Left hindlimb (tissue), 1 donor: ENCODE results near the gene SGPP1.
A peak's percentile ranks its signal among the peaks of the same experiment; 100 is the strongest.
"Not testable (repeated sequence)": the region's sequence is repeated elsewhere in the genome, so short reads cannot be mapped to it uniquely, and the experiment has no call there.

Source experiments
- DNase-seq: peaks from one replicate; pipeline ENCODE4 v3.0.0-alpha.2; 2018

The SGPP1 gene

DNA sequence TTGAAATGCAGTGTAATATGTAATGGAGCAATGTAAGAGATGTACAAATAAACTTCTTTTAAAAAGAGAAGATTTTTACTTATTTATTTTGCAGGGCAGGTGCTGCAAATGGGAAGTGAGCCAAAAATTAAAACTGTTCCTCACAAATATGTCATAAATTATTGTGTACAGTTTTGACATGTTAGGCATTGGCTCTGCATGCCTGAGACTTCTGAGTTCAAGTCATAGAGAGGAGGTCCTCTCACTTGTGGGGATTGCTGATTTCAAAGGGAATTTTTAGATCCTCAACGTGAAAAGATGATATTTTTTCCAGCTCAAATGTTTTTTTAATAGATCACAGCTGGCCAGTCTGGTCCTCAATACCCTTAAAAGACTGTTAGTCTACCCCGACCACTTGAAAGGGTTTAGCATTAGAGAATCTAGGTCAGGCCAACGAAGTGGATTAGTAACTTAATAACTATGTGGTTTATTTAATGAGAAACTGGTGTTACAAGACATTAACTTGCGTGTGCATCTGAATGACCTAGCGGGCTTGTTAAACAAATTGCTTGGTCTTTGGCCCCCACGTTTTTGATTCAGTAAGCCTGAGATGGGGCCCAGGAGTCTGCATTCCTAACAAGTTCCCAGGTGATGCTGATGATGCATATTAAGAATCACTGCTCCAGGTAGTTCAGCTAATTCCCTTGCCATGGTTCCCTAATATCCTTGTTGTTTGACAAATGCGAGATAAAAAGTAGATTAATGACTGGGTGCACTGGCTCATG lies 55.3 kb downstream of the SGPP1 start:
- no peak for DNase-seq

- no peak for DNase-seq
Observed at GRCh38 chr14:63671987-63672386, 55.9 kb downstream of the SGPP1 start.

DNA sequence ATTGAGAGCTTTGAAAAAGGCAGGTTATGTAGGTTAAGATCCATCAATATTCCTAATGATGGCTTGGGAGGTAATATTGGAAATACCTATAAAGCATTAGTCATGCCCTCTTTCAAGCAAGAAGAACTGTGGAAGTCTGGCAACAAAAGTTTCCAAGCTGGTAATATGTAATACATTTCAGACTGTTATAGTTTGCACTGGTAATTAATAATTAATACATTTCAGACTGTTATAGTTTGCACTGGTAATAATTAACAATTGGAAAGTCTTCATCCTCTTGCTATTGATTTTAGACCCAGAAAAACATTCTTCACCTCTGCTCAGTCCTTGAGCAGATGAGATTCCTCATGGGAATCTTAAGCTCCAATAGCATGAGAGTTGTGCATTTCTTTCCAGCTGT lies 57.2 kb downstream of the SGPP1 start:
- no peak for DNase-seq

GRCh38 chr14:63666335-63666734 lies 61.5 kb downstream of the SGPP1 start:
- DNase-seq: no peak

GRCh38 chr14:63663428-63664341 lies 64.2 kb downstream of the SGPP1 start:
- no peak for DNase-seq

GRCh38 chr14:63662776-63663175 lies 65.1 kb downstream of the SGPP1 start:
- DNase-seq: no peak

DNA sequence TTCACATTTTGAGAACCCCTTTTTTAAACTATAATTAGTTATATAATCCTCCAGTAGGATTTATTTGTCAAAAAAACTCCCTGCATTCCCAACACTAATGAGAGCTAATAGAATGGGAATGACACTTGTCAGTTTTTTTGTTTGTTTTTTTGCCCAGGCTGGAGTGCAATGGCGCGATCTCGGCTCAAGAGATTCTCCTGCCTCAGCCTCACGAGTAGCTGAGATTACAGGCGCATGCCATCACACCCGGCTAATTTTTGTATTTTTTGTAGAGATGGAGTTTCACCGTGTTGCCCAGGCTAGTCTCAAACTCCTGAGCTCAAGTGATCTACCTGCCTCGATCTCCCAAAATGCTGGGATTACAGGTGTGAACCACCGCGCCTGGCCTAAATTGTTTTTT lies 66.0 kb downstream of the SGPP1 start:
- DNase-seq: not testable (repeated sequence)

DNA sequence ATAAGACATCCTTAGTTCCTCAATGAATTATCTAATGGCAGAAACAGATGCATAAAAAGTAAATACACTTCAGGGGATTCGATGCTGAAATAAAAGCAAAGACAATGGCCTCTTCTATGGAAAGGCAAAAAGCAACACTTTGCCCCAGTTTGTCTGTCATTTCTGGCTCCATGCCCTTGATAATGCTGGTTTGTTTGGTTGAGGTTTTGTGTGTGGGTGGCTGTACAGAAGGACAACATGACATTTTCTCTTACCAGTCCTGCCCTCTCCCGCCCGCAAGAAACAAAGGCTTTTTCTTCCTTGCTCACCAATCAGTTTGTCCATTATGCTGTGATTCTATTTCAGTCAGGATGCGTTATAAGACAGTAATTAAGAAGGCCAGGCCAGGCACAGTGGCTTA lies 68.1 kb downstream of the SGPP1 start:
- DNase-seq: peak; percentile 35

DNA sequence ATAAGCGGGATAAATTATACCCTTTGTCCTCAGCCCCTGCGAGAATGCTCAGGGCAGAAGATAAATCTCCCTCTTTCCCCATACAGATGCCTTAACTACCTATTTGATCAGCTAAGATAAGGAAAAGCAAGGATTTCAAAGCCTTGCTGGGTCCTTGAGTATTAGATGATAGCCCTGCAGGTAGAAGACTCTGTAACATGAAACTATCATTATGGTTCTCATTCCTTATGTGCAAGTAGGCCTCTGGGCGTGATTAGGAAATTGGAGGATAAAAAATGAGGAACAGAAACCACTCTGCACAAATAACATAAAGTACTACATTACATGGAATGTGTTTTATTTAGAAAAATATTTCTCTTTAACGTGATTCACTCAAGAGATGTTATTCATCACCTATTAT lies 71.7 kb downstream of the SGPP1 start:
- DNase-seq: no peak

DNA sequence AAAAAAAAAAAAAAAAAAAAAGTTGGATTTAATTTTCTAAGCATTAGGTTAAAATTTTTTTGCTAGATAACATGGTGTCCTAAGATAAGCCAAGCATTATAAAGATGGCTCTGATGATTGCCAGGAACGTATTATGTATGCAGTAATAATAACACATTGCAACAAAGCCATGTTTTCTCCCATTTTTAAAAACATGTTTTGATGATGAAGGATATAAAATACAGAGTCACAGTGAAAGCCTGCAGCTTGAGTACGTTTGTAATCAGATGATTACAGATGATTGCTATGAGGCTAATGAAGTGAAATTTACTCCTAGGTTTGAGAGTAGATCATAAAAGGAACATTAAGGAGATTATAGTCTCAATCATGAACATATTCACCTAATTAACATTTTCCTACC lies 72.9 kb downstream of the SGPP1 start:
- no peak for DNase-seq

- no peak for DNase-seq
Observed at GRCh38 chr14:63654346-63654745, 73.5 kb downstream of the SGPP1 start.

- DNase-seq: no peak
Observed at GRCh38 chr14:63652406-63652805, 75.5 kb downstream of the SGPP1 start.

- no peak for DNase-seq
Observed at GRCh38 chr14:63650256-63650952, 77.5 kb downstream of the SGPP1 start.

GRCh38 chr14:63647696-63648410 lies 80.0 kb downstream of the SGPP1 start:
- DNase-seq: no peak

- DNase-seq: no peak
Observed at GRCh38 chr14:63644741-63645140, 83.1 kb downstream of the SGPP1 start.

DNA sequence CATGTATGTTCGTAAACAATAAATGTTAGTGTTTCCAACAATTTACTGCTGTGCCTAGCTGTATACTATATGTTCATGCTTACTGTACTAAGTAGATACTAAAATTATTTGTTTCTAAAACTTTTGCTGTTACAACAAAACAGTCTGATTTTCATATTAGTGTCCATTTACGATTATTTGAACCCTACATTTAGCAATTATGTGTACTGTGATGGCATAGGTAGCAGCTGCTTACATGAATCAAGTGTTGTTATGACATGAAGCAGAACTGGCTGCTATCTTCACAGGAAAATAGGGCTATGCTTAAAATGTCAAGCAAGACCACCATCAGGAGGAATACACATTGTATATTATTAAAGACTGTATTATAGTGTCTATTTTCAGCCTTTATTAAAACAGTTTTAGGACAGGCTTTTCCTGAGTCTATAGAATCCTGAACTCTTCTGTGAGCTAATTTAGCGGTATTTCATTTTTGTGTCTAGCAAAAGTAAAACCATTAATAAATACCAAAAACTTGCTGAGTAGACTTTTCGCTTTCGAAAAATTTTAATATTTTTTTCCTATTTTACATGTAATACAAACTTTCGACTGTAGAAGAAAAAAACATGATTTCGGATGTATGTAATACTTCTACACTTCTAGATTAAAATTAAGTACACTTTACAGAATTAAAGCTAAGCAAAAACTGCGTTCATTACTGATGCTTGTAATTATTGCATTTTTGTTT lies 85.0 kb downstream of the SGPP1 start:
- no peak for DNase-seq

GRCh38 chr14:63642229-63642611 lies 85.6 kb downstream of the SGPP1 start:
- DNase-seq: peak; percentile 90

- peak; percentile 99 for DNase-seq
Observed at GRCh38 chr14:63641473-63642228, 86.2 kb downstream of the SGPP1 start, which contains the start of gene WDR89. Gene WDR89, minus strand, starts transcription at chr14:63641871. Its CDS starts 41,929 bp downstream, at chr14:63599942.

GRCh38 chr14:63638493-63638892 lies 89.4 kb downstream of the SGPP1 start:
- DNase-seq: no peak

DNA sequence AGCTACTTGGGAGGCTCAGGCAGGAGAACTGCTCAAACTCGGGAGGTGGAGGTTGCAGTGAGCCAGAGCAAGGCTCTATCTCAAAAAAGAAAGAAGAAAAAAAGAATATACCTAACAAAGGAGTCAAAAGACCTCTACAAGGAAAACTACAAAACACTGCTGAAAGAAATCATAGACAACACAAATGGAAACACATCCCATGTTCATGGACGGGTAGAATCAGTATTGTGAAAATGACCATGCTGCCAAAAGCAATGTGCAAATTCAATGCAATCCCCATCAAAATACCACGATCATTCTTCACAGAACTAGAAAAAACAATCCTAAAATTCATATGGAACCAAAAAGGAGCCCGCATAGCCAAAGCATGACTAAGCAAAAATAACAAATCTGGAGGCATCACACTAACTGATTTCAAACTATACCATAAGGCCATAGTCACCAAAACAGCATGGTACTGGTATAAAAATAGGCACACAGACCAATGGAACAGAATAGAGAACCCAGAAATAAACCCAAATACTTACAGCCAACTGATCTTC lies 91.7 kb downstream of the SGPP1 start:
- DNase-seq: not testable (repeated sequence)
